Measurements from ENCODE around the gene NETO1.

The NETO1 gene

GRCh38 chr18:72727776-72728175, 140.0 kb downstream of the NETO1 start:
- in situ Hi-C loops (cut with MboI; ENCODE audit: low sequenced_read_pairs) = no loop called here

GRCh38 chr18:72727038-72727655, 140.6 kb downstream of the NETO1 start:
- in situ Hi-C loops (cut with MboI; ENCODE audit: low sequenced_read_pairs) = no loop called here

- in situ Hi-C loops (cut with MboI; ENCODE audit: low sequenced_read_pairs) = no loop called here
These were observed 141.6 kb downstream of the NETO1 start for GRCh38 chr18:72726201-72726600.

DNA sequence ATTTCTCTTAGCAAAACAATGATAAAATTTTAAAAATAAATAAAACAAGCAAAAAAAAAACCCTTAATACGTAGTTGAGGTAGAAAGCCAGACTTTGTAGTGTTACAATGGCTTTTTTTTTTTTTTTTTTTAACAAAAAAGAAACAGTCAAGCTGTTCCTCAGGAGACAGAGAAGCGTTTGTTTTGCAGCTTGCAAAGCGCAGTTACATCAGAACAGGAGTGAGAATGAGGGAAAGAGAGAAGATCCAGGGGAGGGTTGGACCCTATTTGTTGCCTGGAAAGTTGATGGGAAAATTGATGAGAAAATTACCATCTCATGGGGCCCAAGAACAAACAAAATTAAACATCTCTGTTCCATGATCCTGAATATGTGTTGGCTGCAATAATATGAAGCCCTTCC, 146.5 kb downstream of the NETO1 start:
- in situ Hi-C loops (cut with MboI; ENCODE audit: low sequenced_read_pairs) = no loop called here

DNA sequence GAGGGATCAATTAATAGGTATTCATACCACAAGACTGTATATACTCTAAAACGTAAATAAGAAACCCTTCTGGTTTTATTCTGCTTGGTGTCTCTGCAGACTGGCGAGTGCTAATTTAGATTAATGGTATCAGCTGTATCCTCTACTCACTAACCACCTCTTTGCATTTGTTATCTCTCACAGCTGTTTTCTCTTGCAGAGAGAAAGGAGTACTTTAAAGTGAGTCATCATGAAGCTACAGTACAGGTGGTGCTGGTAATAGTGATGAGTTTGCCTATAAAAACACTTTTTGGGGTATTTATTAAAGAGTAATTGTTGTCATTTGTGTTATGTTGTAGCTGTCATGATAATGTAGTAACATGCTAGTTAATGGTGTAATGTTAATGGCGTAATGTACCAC, 147.7 kb downstream of the NETO1 start:
- in situ Hi-C loops (cut with MboI; ENCODE audit: low sequenced_read_pairs) = no loop called here

DNA sequence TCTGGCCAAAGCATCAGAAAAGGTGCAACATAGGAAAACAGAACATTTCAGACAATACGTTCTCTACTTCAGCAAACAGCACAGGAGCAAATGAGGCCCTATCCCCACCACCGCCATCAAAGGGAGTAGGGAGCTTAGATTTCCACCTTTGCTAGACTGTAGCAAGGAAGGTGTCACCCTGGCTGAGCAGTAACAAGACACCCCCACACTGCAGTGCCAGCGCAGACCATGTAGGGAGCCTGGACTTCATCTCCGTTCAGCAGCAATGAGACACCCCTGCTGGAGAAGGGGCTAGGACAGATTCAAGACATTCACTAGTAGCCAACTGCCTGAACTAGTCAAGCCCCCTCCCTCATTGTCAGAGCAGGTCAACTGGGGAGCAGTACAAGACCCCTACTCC, 163.6 kb downstream of the NETO1 start:
- in situ Hi-C loops (cut with MboI; ENCODE audit: low sequenced_read_pairs) = no loop called here

DNA sequence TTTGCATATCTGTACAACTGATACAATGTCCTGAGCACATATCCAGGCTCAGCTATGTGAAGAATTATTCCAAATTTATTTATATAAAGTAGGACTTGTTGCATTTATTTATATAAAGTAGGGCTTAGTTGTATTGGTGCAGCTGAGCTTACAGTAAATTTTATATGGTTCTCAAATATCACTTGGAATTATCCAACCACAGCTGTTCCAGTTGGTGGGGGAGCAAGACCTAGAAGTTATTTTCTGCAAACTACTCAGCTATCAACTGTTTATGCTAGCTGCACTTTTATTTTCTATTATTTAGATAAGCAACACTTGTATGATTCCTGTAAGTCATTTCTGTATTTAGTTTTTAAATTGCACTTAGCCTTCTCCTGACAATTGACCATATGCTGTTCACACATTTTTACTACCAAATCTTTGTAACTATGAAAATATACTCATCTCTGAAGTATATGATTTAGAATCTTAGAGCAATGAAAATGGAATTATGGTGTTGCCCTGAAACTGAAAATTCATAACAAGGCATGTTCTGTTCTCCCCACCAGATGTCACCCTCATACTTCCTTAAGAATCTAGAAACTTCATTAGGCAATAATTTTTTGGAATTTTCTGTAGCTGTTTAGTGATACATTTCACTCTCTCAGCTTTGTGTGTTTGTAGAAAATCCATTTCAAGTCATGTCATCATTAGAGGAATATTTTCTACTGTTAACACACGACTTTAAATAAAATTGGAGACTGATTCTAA, 166.7 kb downstream of the NETO1 start:
- in situ Hi-C loops (cut with MboI; ENCODE audit: low sequenced_read_pairs) = no loop called here

DNA sequence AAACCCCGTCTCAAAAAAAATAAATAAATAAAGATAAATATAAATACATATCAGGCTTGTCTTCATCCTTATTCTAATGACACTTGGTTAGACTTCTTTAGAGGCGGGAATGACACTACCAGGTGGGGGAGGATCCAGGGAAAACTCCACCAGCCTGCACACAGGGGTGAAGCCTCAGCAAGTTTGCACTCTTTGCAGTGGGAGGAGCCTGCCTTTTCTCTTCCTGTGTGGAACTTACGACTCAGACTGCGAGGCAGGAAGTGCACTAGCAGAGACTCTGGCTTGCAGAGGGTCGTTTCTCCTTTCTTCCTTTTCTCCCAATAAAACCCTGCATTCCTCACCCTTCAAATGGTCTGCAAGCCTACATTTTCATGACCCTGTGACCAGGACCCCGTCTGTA, 170.1 kb downstream of the NETO1 start:
- in situ Hi-C loops (cut with MboI; ENCODE audit: low sequenced_read_pairs) = no loop called here

DNA sequence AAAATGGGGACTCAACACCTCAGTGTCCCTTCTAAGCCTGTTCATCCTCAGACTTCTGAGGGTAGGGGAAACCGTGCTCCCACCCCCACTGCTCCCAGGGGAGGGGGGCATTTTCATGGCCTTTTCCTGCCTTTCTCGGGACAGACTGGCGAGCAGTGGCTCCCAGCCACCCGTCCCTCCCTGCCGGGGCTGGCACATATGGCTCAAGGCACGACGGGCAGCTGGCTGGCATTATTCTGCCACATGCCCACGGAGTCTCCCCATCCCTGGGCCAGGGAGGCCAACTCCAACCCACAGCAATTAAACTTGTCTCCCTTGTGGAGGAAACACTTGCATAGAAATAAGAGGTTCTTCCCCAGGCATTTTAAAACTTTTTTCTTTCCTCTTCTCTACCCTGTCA, 175.2 kb downstream of the NETO1 start:
- in situ Hi-C loops (cut with MboI; ENCODE audit: low sequenced_read_pairs) = no loop called here
